ENCODE measurements around the gene TSGA10IP.

The TSGA10IP gene

GRCh38 chr11:65945430-65945911 lies at the start of gene TSGA10IP:
TSGA10IP (plus strand) TSS chr11:65945480; CDS start chr11:65945676, 196 bp downstream.
- no peak for DNase-seq

- no peak for DNase-seq
Observed at GRCh38 chr11:65895482-65895981, 49.7 kb upstream of the TSGA10IP start.

- no peak for DNase-seq
Observed at GRCh38 chr11:65896034-65896999, 49.0 kb upstream of the TSGA10IP start.

GRCh38 chr11:65897020-65897471 lies 48.2 kb upstream of the TSGA10IP start:
- no peak for DNase-seq

GRCh38 chr11:65898656-65899355 lies 46.5 kb upstream of the TSGA10IP start:
- no peak for DNase-seq

- DNase-seq: no peak
Observed at GRCh38 chr11:65899356-65900124, 45.7 kb upstream of the TSGA10IP start.

GRCh38 chr11:65900125-65900898 lies 45.0 kb upstream of the TSGA10IP start, which contains the start of gene FOSL1:
FOSL1 (minus strand) TSS chr11:65900388; CDS start chr11:65900339, 49 bp downstream.
- DNase-seq: no peak

- no peak for DNase-seq
Observed at GRCh38 chr11:65900899-65901180, 44.4 kb upstream of the TSGA10IP start.

- DNase-seq: no peak
Observed at GRCh38 chr11:65903068-65903481, 42.2 kb upstream of the TSGA10IP start.

GRCh38 chr11:65903715-65904114 lies 41.6 kb upstream of the TSGA10IP start:
- DNase-seq: no peak

- no peak for DNase-seq
Observed at GRCh38 chr11:65906602-65907001, 38.7 kb upstream of the TSGA10IP start.

GRCh38 chr11:65907878-65908277 lies 37.4 kb upstream of the TSGA10IP start:
- no peak for DNase-seq

- DNase-seq: peak in 1 of 2 experiments; percentile 40
Observed at GRCh38 chr11:65911682-65912568, 33.4 kb upstream of the TSGA10IP start.

GRCh38 chr11:65912845-65913244 lies 32.4 kb upstream of the TSGA10IP start:
- DNase-seq: no peak

- peak; percentile 69 to 74 for DNase-seq
Observed at GRCh38 chr11:65915101-65915820, 30.0 kb upstream of the TSGA10IP start.

- DNase-seq: no peak
Observed at GRCh38 chr11:65915821-65916251, 29.4 kb upstream of the TSGA10IP start.

GRCh38 chr11:65916391-65916790 lies 28.9 kb upstream of the TSGA10IP start:
- DNase-seq: no peak

GRCh38 chr11:65917077-65917433 lies 28.2 kb upstream of the TSGA10IP start:
- no peak for DNase-seq

- no peak for DNase-seq
Observed at GRCh38 chr11:65917434-65918210, 27.7 kb upstream of the TSGA10IP start.

Data from cerebellar nuclear complex (tissue), 1 donor.